SK-N-SH treated with all-trans-retinoic acid at 6 μM for 48 hours (cell line): ENCODE results near the gene C2CD3.

Source experiments
- RARB ChIP-seq: fragments of 250-450 bp; sonication (Bioruptor Pico); IDR thresholded peaks from 2 replicates; pipeline ENCODE4 v1.8.0; 2021; ENCODE audit warnings: mild to moderate bottlenecking, moderate library complexity
- TF ChIP-seq, protein P1 (sequence below): fragments of 250-450 bp; sonication (Bioruptor Pico); IDR thresholded peaks from 2 replicates; pipeline ENCODE4 v1.8.0; 2021; ENCODE audit warnings: low read depth, mild to moderate bottlenecking, moderate library complexity, borderline replicate concordance
- TF ChIP-seq, protein P2 (sequence below): fragments of 250-450 bp; sonication (Bioruptor Pico); IDR thresholded peaks from 2 replicates; pipeline ENCODE4 v1.8.0; 2020; ENCODE audit warnings: mild to moderate bottlenecking, moderate library complexity, borderline replicate concordance

DNA sequence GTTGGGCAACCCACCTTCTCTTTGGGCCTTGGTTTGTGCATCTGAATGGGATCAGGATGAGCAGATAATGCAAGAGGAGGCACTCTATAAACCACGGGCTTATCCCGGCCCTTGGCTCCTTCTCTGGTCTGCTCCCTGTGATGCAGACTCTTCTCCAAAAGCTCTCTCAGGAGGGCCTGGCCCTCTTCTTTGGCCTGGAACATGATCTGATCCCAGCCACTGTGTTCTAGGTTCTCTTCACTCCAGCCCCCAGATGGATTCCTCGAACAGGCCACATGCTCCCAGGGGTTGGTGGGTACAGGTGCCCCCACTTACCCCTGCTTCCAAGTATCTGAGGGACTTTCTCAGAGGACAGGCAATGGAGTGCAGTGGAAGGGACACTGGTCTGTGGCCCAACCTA is 153.2 kb downstream of the C2CD3 start:
- TF ChIP-seq, protein P1, sequence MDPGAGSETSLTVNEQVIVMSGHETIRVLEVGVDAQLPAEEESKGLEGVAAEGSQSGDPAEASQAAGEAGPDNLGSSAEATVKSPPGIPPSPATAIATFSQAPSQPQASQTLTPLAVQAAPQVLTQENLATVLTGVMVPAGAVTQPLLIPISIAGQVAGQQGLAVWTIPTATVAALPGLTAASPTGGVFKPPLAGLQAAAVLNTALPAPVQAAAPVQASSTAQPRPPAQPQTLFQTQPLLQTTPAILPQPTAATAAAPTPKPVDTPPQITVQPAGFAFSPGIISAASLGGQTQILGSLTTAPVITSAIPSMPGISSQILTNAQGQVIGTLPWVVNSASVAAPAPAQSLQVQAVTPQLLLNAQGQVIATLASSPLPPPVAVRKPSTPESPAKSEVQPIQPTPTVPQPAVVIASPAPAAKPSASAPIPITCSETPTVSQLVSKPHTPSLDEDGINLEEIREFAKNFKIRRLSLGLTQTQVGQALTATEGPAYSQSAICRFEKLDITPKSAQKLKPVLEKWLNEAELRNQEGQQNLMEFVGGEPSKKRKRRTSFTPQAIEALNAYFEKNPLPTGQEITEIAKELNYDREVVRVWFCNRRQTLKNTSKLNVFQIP = no peak
- TF ChIP-seq, protein P2, sequence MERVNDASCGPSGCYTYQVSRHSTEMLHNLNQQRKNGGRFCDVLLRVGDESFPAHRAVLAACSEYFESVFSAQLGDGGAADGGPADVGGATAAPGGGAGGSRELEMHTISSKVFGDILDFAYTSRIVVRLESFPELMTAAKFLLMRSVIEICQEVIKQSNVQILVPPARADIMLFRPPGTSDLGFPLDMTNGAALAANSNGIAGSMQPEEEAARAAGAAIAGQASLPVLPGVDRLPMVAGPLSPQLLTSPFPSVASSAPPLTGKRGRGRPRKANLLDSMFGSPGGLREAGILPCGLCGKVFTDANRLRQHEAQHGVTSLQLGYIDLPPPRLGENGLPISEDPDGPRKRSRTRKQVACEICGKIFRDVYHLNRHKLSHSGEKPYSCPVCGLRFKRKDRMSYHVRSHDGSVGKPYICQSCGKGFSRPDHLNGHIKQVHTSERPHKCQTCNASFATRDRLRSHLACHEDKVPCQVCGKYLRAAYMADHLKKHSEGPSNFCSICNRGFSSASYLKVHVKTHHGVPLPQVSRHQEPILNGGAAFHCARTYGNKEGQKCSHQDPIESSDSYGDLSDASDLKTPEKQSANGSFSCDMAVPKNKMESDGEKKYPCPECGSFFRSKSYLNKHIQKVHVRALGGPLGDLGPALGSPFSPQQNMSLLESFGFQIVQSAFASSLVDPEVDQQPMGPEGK (CRISPR knock-in tag) = no peak
- no peak for TF ChIP-seq RARB (CRISPR knock-in tag)
